OCI-LY7 (cell line): ENCODE measurements around the gene ASPRV1.

Experiments used
- EZH2phosphoT487 ChIP-seq: fragments of 200-600 bp; sonication (generic); IDR thresholded peaks from 2 replicates; pipeline ENCODE4 v1.6.1; 2018; ENCODE audit warnings: low read depth, borderline replicate concordance, mild to moderate bottlenecking, mixed run types, antibody characterized with exemption, low read length, moderate library complexity, mixed read lengths
- TF ChIP-seq, protein P1 (sequence below): fragments of 200-600 bp; sonication (generic); conservative IDR thresholded peaks from 2 replicates; pipeline ENCODE4 v1.5.1; 2014; ENCODE audit warnings: mild to moderate bottlenecking, antibody characterized with exemption, low read length, moderate library complexity, mixed read lengths

DNA sequence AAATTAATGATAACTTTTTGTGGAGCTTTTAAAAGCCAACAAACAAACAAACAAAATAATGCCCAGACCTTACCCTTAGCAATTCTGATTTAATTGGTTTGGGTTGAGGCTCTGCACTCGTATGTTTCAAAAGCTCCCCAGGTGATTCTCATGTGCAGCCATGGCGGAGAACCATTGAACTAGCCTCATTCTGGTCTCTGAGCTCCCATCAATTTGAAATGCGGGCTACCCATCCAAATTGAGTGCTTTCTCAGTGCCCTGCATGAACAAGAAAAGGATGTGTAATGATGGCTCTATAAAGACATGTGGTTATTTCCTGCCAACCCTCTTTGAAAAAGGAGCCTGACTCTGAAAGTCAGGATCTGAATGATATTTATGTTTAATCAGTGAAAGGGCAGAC lies 38.3 kb downstream of the ASPRV1 start:
- TF ChIP-seq, protein P1, sequence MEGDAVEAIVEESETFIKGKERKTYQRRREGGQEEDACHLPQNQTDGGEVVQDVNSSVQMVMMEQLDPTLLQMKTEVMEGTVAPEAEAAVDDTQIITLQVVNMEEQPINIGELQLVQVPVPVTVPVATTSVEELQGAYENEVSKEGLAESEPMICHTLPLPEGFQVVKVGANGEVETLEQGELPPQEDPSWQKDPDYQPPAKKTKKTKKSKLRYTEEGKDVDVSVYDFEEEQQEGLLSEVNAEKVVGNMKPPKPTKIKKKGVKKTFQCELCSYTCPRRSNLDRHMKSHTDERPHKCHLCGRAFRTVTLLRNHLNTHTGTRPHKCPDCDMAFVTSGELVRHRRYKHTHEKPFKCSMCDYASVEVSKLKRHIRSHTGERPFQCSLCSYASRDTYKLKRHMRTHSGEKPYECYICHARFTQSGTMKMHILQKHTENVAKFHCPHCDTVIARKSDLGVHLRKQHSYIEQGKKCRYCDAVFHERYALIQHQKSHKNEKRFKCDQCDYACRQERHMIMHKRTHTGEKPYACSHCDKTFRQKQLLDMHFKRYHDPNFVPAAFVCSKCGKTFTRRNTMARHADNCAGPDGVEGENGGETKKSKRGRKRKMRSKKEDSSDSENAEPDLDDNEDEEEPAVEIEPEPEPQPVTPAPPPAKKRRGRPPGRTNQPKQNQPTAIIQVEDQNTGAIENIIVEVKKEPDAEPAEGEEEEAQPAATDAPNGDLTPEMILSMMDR: no peak
- TF ChIP-seq EZH2phosphoT487: no peak
